WTC11 (cell line): Measurements from ENCODE around the gene RNF10. TPM values are rescaled to one million over a fixed set of nuclear protein-coding genes. Genes with fewer than 3 reads are reported as not detected.
A peak's percentile ranks its signal among the peaks of the same experiment; 100 is the strongest.

Experiments used
- ATAC-seq: fragments of 200-7000 bp; cut with Tn5 transposase; 2 replicates; pipeline ENCODE4 v1.10.0; 2021; ENCODE audit warnings: mild to moderate bottlenecking, moderate library complexity
- CTCF ChIA-PET: fragments of 300-600 bp; sonication (Branson Sonifier 250); formaldehyde crosslinking; loops from one replicate; lab custom pipeline; 2021; ENCODE audit warnings: antibody characterized with exemption; lab: Charles Lee
- POLR2A ChIA-PET: fragments of 350-600 bp; sonication (Branson Sonifier 250); formaldehyde crosslinking; loops from one replicate; lab custom pipeline; 2021; ENCODE audit warnings: antibody characterized with exemption; lab: Charles Lee
- DNase-seq: peaks from one replicate; pipeline ENCODE4 v3.0.0; 2021; ENCODE audit warnings: low spot score
- H3K27ac Mint-ChIP-seq: 2 replicates; pipeline ENCODE4 v1.8.0; 2021; ENCODE audit warnings: mixed read lengths
- H3K27me3 Mint-ChIP-seq: 2 replicates; pipeline ENCODE4 v1.8.0; 2021; ENCODE audit warnings: low read depth, mild to moderate bottlenecking, moderate library complexity, mixed read lengths
- H3K36me3 Mint-ChIP-seq: 2 replicates; pipeline ENCODE4 v1.8.0; 2021; ENCODE audit warnings: mixed read lengths
- H3K4me1 Mint-ChIP-seq: 2 replicates; pipeline ENCODE4 v1.8.0; 2022; ENCODE audit warnings: mixed read lengths
- H3K4me3 Mint-ChIP-seq: 2 replicates; pipeline ENCODE4 v1.8.0; 2021; ENCODE audit warnings: mild to moderate bottlenecking, moderate library complexity, mixed read lengths
- H3K9me3 Mint-ChIP-seq: 2 replicates; pipeline ENCODE4 v1.8.0; 2021; ENCODE audit warnings: mixed read lengths
- AR ChIP-seq: fragments of 250-450 bp; sonication (Bioruptor Pico); IDR thresholded peaks from 2 replicates; pipeline ENCODE4 v1.9.0; 2021; ENCODE audit warnings: mild to moderate bottlenecking
- ATF6 ChIP-seq: sonication (generic); formaldehyde crosslinking; IDR thresholded peaks from 2 replicates; pipeline ENCODE4 v1.8.1; 2023; ENCODE audit warnings: mild to moderate bottlenecking, missing genetic modification reagents
- CTCF ChIP-seq: fragments of 200-600 bp; IDR thresholded peaks from 2 replicates; pipeline ENCODE4 v1.8.0; 2022; ENCODE audit warnings: antibody characterized with exemption
- ESRRA ChIP-seq: sonication (generic); formaldehyde crosslinking; IDR thresholded peaks from 2 replicates; pipeline ENCODE4 v1.8.1; 2022; ENCODE audit warnings: mild to moderate bottlenecking, missing genetic modification reagents, borderline replicate concordance
- JUN ChIP-seq: sonication (generic); formaldehyde crosslinking; IDR thresholded peaks from 2 replicates; pipeline ENCODE4 v1.8.0; 2023; ENCODE audit warnings: mild to moderate bottlenecking, missing genetic modification reagents
- PRDM15 ChIP-seq: sonication (generic); formaldehyde crosslinking; IDR thresholded peaks from 2 replicates; pipeline ENCODE4 v1.8.0; 2022; ENCODE audit warnings: missing genetic modification reagents
- SOX15 ChIP-seq: fragments of 250-450 bp; sonication (Bioruptor Pico); IDR thresholded peaks from 2 replicates; pipeline ENCODE4 v1.9.0; 2021; ENCODE audit warnings: mild to moderate bottlenecking
- TCF7 ChIP-seq: sonication (generic); formaldehyde crosslinking; IDR thresholded peaks from 2 replicates; pipeline ENCODE4 v1.8.0; 2022; ENCODE audit warnings: mild to moderate bottlenecking, low read depth, missing genetic modification reagents, moderate library complexity
- ZNF219 ChIP-seq: sonication (generic); formaldehyde crosslinking; IDR thresholded peaks from 2 replicates; pipeline ENCODE4 v1.8.0; 2023; ENCODE audit warnings: missing genetic modification reagents, mild to moderate bottlenecking, borderline replicate concordance
- ZNF423 ChIP-seq: fragments of 250-450 bp; sonication (Bioruptor Pico); IDR thresholded peaks from 2 replicates; pipeline ENCODE4 v2.1.2; 2022; ENCODE audit warnings: mild to moderate bottlenecking, moderate library complexity
- ZNF425 ChIP-seq: fragments of 250-450 bp; sonication (Bioruptor Pico); conservative IDR thresholded peaks from 2 replicates; pipeline ENCODE4 v1.9.0; 2021; ENCODE audit warnings: mild to moderate bottlenecking
- ZNF532 ChIP-seq: fragments of 250-450 bp; sonication (Bioruptor Pico); IDR thresholded peaks from 2 replicates; pipeline ENCODE4 v1.9.0; 2021; ENCODE audit warnings: mild to moderate bottlenecking, borderline replicate concordance
- total RNA-seq: library from RNA; stranded (reverse); gene quantifications from 3 replicates; pipeline ENCODE4 v1.2.3, GENCODE V29; 2021

The RNF10 gene
- total RNA-seq, 1 experiment from 2014 or later = 160 TPM

- TF ChIP-seq AR (CRISPR knock-in tag) (no peak), SOX15 (no peak)
- TF ChIP-seq, all 79 proteins: peak for 0
Observed at GRCh38 chr12:120579179-120579578, 45.0 kb downstream of the RNF10 start (continued).

GRCh38 chr12:120580787-120581723, 46.9 kb downstream of the RNF10 start, which contains the start of gene POP5:
POP5 (minus strand) TSS chr12:120581402; CDS start chr12:120581362, 40 bp downstream.
- no peaks in the 10 kb centered on the region for H3K9me3 Mint-ChIP-seq
- DNase-seq (peak; percentile 98), ATAC-seq (peak; percentile 91)
- ChIA-PET POLR2A (interaction anchor here (0.5 to 1.9 kb wide), 15 partner anchors 17 to 380 kb away, joined by 3 to 7 read pairs (median 3); partner anchors contain the start of genes CABP1, DYNLL1, RPLP0 and SRSF9), CTCF (interaction anchor here (0.7 to 6.0 kb wide), 27 partner anchors 10 to 424 kb away, joined by 3 to 115 read pairs (median 5); partner anchors contain the start of genes ACADS, CABP1, COX6A1 and DYNLL1)
- H3K4me1 Mint-ChIP-seq = peaks cover 24% of the 10 kb centered on the region
- H3K4me3 Mint-ChIP-seq = peak within 1 kb of the TSS; percentile 100
- peak within 1 kb of the TSS; percentile 95 for H3K27ac Mint-ChIP-seq
- peaks cover 12% of the 10 kb centered on the region for H3K27me3 Mint-ChIP-seq
- H3K36me3 Mint-ChIP-seq = peaks cover 37% of the 10 kb centered on the region
- TF ChIP-seq ZNF532 (CRISPR knock-in tag) = no peak
- TF ChIP-seq ZNF219 = no peak
- no peak for TF ChIP-seq ZNF423 (CRISPR knock-in tag)
- TF ChIP-seq SOX15 = no peak
- TF ChIP-seq ESRRA = no peak
- TF ChIP-seq TCF7 (CRISPR knock-in tag) = no peak
- no peak for TF ChIP-seq ATF6
- TF ChIP-seq JUN (CRISPR knock-in tag) = 0 out of 2 replicates have a peak, but pooled peaks have one; percentile 26
- TF ChIP-seq PRDM15 (CRISPR knock-in tag) = no peak
- TF ChIP-seq ZNF425 (CRISPR knock-in tag) = 0 out of 2 replicates have a peak, but pooled peaks have one; percentile 52
- no peak for TF ChIP-seq CTCF
